ENCODE results near the gene SARNP. TPM values are rescaled to one million over a fixed set of nuclear protein-coding genes. Genes with fewer than 3 reads are reported as not detected.

The SARNP gene
- total RNA-seq, 1 experiment from 2014 or later, result 98.3 TPM

- TF ChIP-seq STAT6 (CRISPR knock-in tag; conservative IDR thresholded peaks at IDR 0.05; ENCODE audit: low read depth), result no peak
- TF ChIP-seq ETV6 (CRISPR knock-in tag; IDR thresholded peaks at IDR 0.05), result 0 out of 2 replicates have a peak, but pooled peaks have one; percentile 44
- peak; percentile 47; the same call in 1 of the 2 replicates for TF ChIP-seq E2F4 (CRISPR knock-in tag; IDR thresholded peaks at IDR 0.05; ENCODE audit: borderline replicate concordance, low read depth)
- TF ChIP-seq ATF3 (CRISPR knock-in tag; conservative IDR thresholded peaks at IDR 0.05), result no peak
- TF ChIP-seq ERG (CRISPR knock-in tag; IDR thresholded peaks at IDR 0.05), result no peak
- no peak for TF ChIP-seq PRRX2 (CRISPR knock-in tag; IDR thresholded peaks at IDR 0.05)
- TF ChIP-seq FOXK1 (CRISPR knock-in tag; IDR thresholded peaks at IDR 0.05), result peak; percentile 70; the same call in 1 of the 2 replicates
- no peak for TF ChIP-seq ZSCAN18 (CRISPR knock-in tag; IDR thresholded peaks at IDR 0.05)
- no peak for TF ChIP-seq NFE2L1 (CRISPR knock-in tag; IDR thresholded peaks at IDR 0.05)
- TF ChIP-seq GABPB1 (CRISPR knock-in tag; IDR thresholded peaks at IDR 0.05), result peak; percentile 22; the same call in 1 of the 2 replicates
- peak; percentile 73; the same call in 1 of the 2 replicates for TF ChIP-seq ARID4B (CRISPR knock-in tag; IDR thresholded peaks at IDR 0.05; ENCODE audit: borderline replicate concordance)
- no peak for TF ChIP-seq ZNF317 (CRISPR knock-in tag; IDR thresholded peaks at IDR 0.05; ENCODE audit: borderline replicate concordance, low read depth)
- no peak for TF ChIP-seq CREM (CRISPR knock-in tag; IDR thresholded peaks at IDR 0.05)
- no peak for TF ChIP-seq ZMAT4 (CRISPR knock-in tag; IDR thresholded peaks at IDR 0.05)
- TF ChIP-seq ZNF232 (CRISPR knock-in tag; IDR thresholded peaks at IDR 0.05), result no peak
- no peak for TF ChIP-seq JAZF1 (CRISPR knock-in tag; IDR thresholded peaks at IDR 0.05)
- no peak for TF ChIP-seq ZBTB43 (CRISPR knock-in tag; IDR thresholded peaks at IDR 0.05)
- TF ChIP-seq EMX1 (CRISPR knock-in tag; IDR thresholded peaks at IDR 0.05), result no peak
- no peak for TF ChIP-seq GRHL2 (CRISPR knock-in tag; IDR thresholded peaks at IDR 0.05; ENCODE audit: insufficient replicate concordance, severe bottlenecking)
- no peak for TF ChIP-seq PREB (CRISPR knock-in tag; IDR thresholded peaks at IDR 0.05; ENCODE audit: borderline replicate concordance)
- no peak for TF ChIP-seq NR3C1 (CRISPR knock-in tag; conservative IDR thresholded peaks at IDR 0.05; ENCODE audit: low read depth)
- no peak for TF ChIP-seq ZNF396 (CRISPR knock-in tag; IDR thresholded peaks at IDR 0.05; ENCODE audit: borderline replicate concordance)
- peak; percentile 93; the same call in 1 of the 2 replicates for TF ChIP-seq KAT7 (CRISPR knock-in tag; IDR thresholded peaks at IDR 0.05; ENCODE audit: borderline replicate concordance)
- no peak for TF ChIP-seq ZNF219 (CRISPR knock-in tag; IDR thresholded peaks at IDR 0.05; ENCODE audit: borderline replicate concordance)
These were observed 101.5 kb downstream of the SARNP start, which contains the start of gene BLOC1S1 (continued) for GRCh38 chr12:55715833-55716581.

Measured in WTC11 (cell line).